ENCODE data around the gene IL17REL.

DNA sequence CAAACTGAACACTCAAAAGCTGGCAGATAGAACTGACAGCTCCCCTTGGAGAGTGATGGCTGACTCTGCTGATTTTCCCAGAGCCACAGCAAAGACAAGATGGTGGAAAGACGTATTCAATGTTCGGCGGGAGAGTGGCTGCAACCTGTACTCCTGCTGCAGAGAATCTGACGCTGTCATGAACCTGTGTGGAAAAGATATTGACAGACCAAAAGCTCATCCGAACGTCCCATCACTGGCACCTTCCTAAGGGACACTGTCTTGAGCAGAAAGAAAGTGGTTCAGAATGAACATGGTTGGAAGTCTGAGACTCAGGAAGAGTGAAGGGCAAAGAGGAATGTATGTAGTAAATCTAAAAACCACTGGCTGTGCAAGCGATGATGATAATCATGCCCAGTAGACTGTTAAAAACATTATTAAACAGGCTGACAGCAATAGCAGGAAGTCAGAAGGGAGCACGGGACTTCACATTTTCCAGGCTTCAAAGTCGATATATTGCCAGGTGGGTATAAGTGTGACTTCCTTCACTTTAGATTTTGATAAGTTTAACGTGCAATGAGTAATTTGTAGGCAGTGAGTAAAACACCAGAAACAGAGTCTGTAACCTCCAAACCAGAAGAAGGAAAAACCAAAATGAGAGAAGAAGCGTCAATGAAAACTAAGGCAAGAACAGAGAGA is 6.2 kb upstream of the IL17REL start:
- TF ChIP-seq, protein P1, sequence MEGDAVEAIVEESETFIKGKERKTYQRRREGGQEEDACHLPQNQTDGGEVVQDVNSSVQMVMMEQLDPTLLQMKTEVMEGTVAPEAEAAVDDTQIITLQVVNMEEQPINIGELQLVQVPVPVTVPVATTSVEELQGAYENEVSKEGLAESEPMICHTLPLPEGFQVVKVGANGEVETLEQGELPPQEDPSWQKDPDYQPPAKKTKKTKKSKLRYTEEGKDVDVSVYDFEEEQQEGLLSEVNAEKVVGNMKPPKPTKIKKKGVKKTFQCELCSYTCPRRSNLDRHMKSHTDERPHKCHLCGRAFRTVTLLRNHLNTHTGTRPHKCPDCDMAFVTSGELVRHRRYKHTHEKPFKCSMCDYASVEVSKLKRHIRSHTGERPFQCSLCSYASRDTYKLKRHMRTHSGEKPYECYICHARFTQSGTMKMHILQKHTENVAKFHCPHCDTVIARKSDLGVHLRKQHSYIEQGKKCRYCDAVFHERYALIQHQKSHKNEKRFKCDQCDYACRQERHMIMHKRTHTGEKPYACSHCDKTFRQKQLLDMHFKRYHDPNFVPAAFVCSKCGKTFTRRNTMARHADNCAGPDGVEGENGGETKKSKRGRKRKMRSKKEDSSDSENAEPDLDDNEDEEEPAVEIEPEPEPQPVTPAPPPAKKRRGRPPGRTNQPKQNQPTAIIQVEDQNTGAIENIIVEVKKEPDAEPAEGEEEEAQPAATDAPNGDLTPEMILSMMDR (IDR thresholded peaks at IDR 0.05) = no peak
- no peak for TF ChIP-seq POLR2A (IDR thresholded peaks at IDR 0.05)
